AG04450 (cell line): ENCODE results near the gene GJA9. TPM values are rescaled to one million over a fixed set of nuclear protein-coding genes. Genes with fewer than 3 reads are reported as not detected.

Experiments
- CTCF ChIA-PET: fragments of 300-600, 350-600 bp; formaldehyde crosslinking; extraction: SDS; loops from one replicate; lab custom pipeline; 2022; ENCODE audit warnings: antibody characterized with exemption, inconsistent platforms; lab: Charles Lee
- POLR2A ChIA-PET: fragments of 350-600 bp; formaldehyde crosslinking; extraction: SDS; loops from one replicate; lab custom pipeline; 2021; ENCODE audit warnings: antibody characterized with exemption, inconsistent platforms; lab: Yijun Ruan, JAX
- DNase-seq: peaks from one replicate; pipeline ENCODE4 v3.0.0-alpha.2; 2011; ENCODE audit warnings: low read depth, low spot score
- H3K27ac ChIP-seq: one replicate; pipeline ENCODE4 v1.5.1; 2012; ENCODE audit warnings: low read depth, low read length, control low read depth
- H3K27me3 ChIP-seq: one replicate; pipeline ENCODE4 v1.6.0; 2012; ENCODE audit warnings: low read length; ENCODE audit not compliant: control insufficient read depth, insufficient read depth
- H3K4me3 ChIP-seq: 2 replicates; pipeline ENCODE4 v1.5.1; 2011; ENCODE audit warnings: mild to moderate bottlenecking, low read depth, low read length, control low read depth
- H3K9me3 ChIP-seq: 2 replicates; pipeline ENCODE4 v1.5.1; 2012; ENCODE audit warnings: low read length; ENCODE audit not compliant: control insufficient read depth, insufficient read depth
- CTCF ChIP-seq: IDR thresholded peaks from 2 replicates; pipeline ENCODE4 v1.5.1; 2011; ENCODE audit warnings: low read depth, low read length, control low read depth, inconsistent platforms
- polyA minus RNA-seq: library from RNA; depleted of rRNA, polyadenylated mRNA; stranded (reverse); fragments of >200 nt; gene quantifications from 2 replicates; pipeline ENCODE4 v1.2.3, GENCODE V29; 2011; rRNA and poly(A)+ RNA removed
- polyA plus RNA-seq: library from polyadenylated mRNA; depleted of rRNA; stranded (reverse); fragments of >200 nt; gene quantifications from 2 replicates; pipeline ENCODE4 v1.2.3, GENCODE V29; 2011; rRNA removed

Gene GJA9
- polyA plus RNA-seq (not detected in 2 replicates), polyA minus RNA-seq (not detected in 2 replicates)

DNA sequence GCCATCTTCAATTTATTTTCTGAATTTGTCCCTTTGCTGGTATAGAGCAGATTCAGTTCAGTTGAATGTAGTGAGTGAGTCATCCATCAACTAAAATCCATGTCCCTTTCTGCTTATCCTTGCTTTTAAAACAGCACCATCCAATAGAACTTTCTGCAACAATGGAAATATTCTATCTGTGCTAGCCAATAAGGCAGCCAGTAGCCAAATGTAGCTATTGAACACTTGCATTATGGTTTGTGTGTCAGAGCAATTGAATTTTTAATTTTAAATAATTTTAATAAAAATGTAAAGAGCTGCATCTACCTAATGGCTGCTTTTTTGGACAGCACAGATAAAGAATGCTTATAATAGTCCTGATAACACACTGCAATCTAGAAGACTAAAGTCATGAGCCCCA lies at the start of gene GJA9:
TSS of gene GJA9 (minus strand) at position 101 of the 400 bp plus-strand sequence. CDS start 5,489 bp downstream, outside the sequence.
- Histone ChIP-seq H3K27me3 (no peaks in the 10 kb centered on the region), H3K4me3 (no peak within 1 kb of the TSS), H3K27ac (no peak within 1 kb of the TSS), H3K9me3 (no peaks in the 10 kb centered on the region)
- TF ChIP-seq CTCF: no peak
- no peak for DNase-seq
- ChIA-PET CTCF (interaction anchor here (0.5 to 1.6 kb wide), 2 partner anchors 68 to 211 kb away, joined by 3 to 10 read pairs; no protein-coding TSS in a partner anchor), POLR2A (no interaction called here)

DNA sequence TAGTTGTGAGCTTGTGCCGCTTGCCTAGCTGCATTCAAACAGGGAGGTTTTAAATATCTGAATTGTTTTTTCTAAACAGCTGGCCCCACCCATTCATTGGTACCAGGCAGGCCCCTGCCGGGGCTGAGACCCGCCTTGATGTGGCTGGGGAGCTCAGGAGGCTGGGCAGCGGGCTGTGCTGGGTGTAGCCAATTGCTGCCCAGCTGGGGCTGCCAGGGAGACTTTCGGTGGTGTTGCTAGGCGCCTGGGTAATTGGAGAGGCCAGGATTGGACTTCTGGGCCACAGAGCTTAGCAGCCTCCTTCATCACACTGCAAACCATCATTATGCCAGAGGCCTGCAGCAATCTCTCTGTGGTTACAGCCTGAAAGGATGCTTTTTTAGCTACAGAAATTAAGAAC lies 48.1 kb upstream of the GJA9 start:
- no peak for DNase-seq

GRCh38 chr1:38929054-38929453 lies 47.7 kb upstream of the GJA9 start:
- ChIA-PET POLR2A (interaction anchor here (0.5 kb wide), 1 partner anchor 131 kb away, joined by 3 read pairs; no protein-coding TSS in a partner anchor), CTCF (interaction anchor here (1.3 kb wide), 1 partner anchor 163 kb away, joined by 3 read pairs; no protein-coding TSS in a partner anchor)
- H3K9me3 ChIP-seq: no peaks in the 10 kb centered on the region
- no peak overlapping the region for H3K27ac ChIP-seq
- no peak overlapping the region for H3K4me3 ChIP-seq
- TF ChIP-seq CTCF: no peak
- DNase-seq: no peak
- no peaks in the 10 kb centered on the region for H3K27me3 ChIP-seq

More for the DNA sequence above, 48.1 kb upstream of the GJA9 start:
- Histone ChIP-seq H3K4me3 (no peak overlapping the region), H3K27ac (no peak overlapping the region), H3K9me3 (no peaks in the 10 kb centered on the region), H3K27me3 (no peaks in the 10 kb centered on the region)
- TF ChIP-seq CTCF: no peak
- ChIA-PET CTCF (interaction anchor here (1.3 kb wide), 1 partner anchor 163 kb away, joined by 3 read pairs; no protein-coding TSS in a partner anchor), POLR2A (interaction anchor here (0.5 kb wide), 1 partner anchor 131 kb away, joined by 3 read pairs; no protein-coding TSS in a partner anchor)

- ChIA-PET CTCF (no interaction called here), POLR2A (no interaction called here)
- Histone ChIP-seq H3K27me3 (no peaks in the 10 kb centered on the region), H3K27ac (no peak overlapping the region), H3K4me3 (no peak overlapping the region), H3K9me3 (no peaks in the 10 kb centered on the region)
- no peak for DNase-seq
- no peak for TF ChIP-seq CTCF
Observed at GRCh38 chr1:38926091-38926490, 44.7 kb upstream of the GJA9 start.

GRCh38 chr1:38925391-38925790 lies 44.0 kb upstream of the GJA9 start:
- CTCF ChIA-PET: no interaction called here
- H3K27me3 ChIP-seq: no peaks in the 10 kb centered on the region
- TF ChIP-seq CTCF: no peak
- H3K27ac ChIP-seq: no peak overlapping the region
- H3K9me3 ChIP-seq: no peaks in the 10 kb centered on the region
- no peak overlapping the region for H3K4me3 ChIP-seq
- DNase-seq: no peak
- POLR2A ChIA-PET: interaction anchor here (0.7 kb wide), 1 partner anchor 66 kb away, joined by 3 read pairs; the partner anchor contains the start of gene RRAGC
